Endodermal cell (in vitro differentiated cells): ENCODE results near the gene KCNAB3. TPM values are rescaled to one million over a fixed set of nuclear protein-coding genes. Genes with fewer than 3 reads are reported as not detected.

Experiments
- DNase-seq: peaks from one replicate; pipeline ENCODE4 v3.0.0-alpha.2; 2017
- H3K27ac ChIP-seq: 2 replicates; pipeline ENCODE4 v1.5.1; 2013; ENCODE audit warnings: mild to moderate bottlenecking, low read depth, low read length, moderate library complexity
- H3K27me3 ChIP-seq: 2 replicates; pipeline ENCODE4 v1.6.1; 2013; ENCODE audit warnings: mild to moderate bottlenecking, low read length, moderate library complexity; ENCODE audit not compliant: insufficient read depth, control insufficient read depth, poor library complexity, severe bottlenecking
- H3K36me3 ChIP-seq: 2 replicates; pipeline ENCODE4 v1.7.0; 2013; ENCODE audit warnings: mild to moderate bottlenecking, low read length, moderate library complexity; ENCODE audit not compliant: control insufficient read depth, insufficient read depth
- H3K4me1 ChIP-seq: one replicate; pipeline ENCODE4 v1.7.0; 2013; ENCODE audit warnings: low read length; ENCODE audit not compliant: control insufficient read depth, insufficient read depth
- H3K4me3 ChIP-seq: 2 replicates; pipeline ENCODE4 v1.5.1; 2013; ENCODE audit warnings: mild to moderate bottlenecking, low read length, moderate library complexity
- H3K9ac ChIP-seq: 2 replicates; pipeline ENCODE4 v1.6.1; 2013; ENCODE audit warnings: mild to moderate bottlenecking, low read length, moderate library complexity; ENCODE audit not compliant: poor library complexity, severe bottlenecking; ENCODE audit errors: extremely low read depth
- H3K9me3 ChIP-seq: 2 replicates; pipeline ENCODE4 v1.6.1; 2013; ENCODE audit warnings: mild to moderate bottlenecking, low read length, moderate library complexity; ENCODE audit not compliant: control insufficient read depth
- H3K27ac Mint-ChIP-seq: 2 replicates; pipeline ENCODE4 v1.8.0; 2020; ENCODE audit warnings: mixed read lengths
- H3K27me3 Mint-ChIP-seq: 2 replicates; pipeline ENCODE4 v1.8.0; 2021; ENCODE audit warnings: mild to moderate bottlenecking, mixed read lengths; ENCODE audit not compliant: insufficient read depth
- H3K36me3 Mint-ChIP-seq: 2 replicates; pipeline ENCODE4 v1.8.0; 2020; ENCODE audit warnings: low read depth, mixed read lengths
- H3K4me1 Mint-ChIP-seq: 2 replicates; pipeline ENCODE4 v1.8.0; 2020; ENCODE audit warnings: mixed read lengths
- H3K4me3 Mint-ChIP-seq: 2 replicates; pipeline ENCODE4 v1.8.0; 2020; ENCODE audit warnings: mild to moderate bottlenecking, moderate library complexity, mixed read lengths
- H3K9me3 Mint-ChIP-seq: 2 replicates; pipeline ENCODE4 v1.8.0; 2020; ENCODE audit warnings: mild to moderate bottlenecking, mixed read lengths
- CTCF ChIP-seq: fragments of 200-600 bp; sonication (generic); conservative IDR thresholded peaks from 2 replicates; pipeline ENCODE4 v1.5.0; 2021; ENCODE audit warnings: antibody characterized with exemption, mild to moderate bottlenecking
- WGBS, 2 experiments: methylation state at CpG; one replicate each; pipeline versions ENCODE4 v1.1.5 to v1.1.7; 2013; ENCODE audit warnings: missing lambda C conversion rate in 2 of 2, mixed read lengths in 1 of 2; ENCODE audit not compliant: insufficient coverage in 1 of 2, insufficient read length in 1 of 2; 5-methylcytosine and 5-hydroxymethylcytosine counted together
- total RNA-seq, 2 donors: library from RNA; stranded (reverse); fragmentation: NEBNext Ultra II Directional in 1 of 2; extraction: Animal tissue kit (Norgen Biotek cat#: 25700) in 1 of 2; gene quantifications; 2 replicates in 1 of 2; 3 replicates in 1 of 2; pipeline ENCODE4 v1.2.1, GENCODE V29; 2021

Gene KCNAB3
- total RNA-seq, 2 donors from 2014 or later = 4.0 to 6.5 TPM

GRCh38 chr17:7897773-7898172 lies 31.9 kb downstream of the KCNAB3 start:
- Histone ChIP-seq H3K9ac (no peak overlapping the region), H3K9me3 (no peaks in the 10 kb centered on the region), H3K27me3 (no peaks in the 10 kb centered on the region), H3K36me3 (peaks cover 60% of the 10 kb centered on the region), H3K4me1 (peaks cover 7% of the 10 kb centered on the region), H3K4me3 (no peak overlapping the region), H3K27ac (no peak overlapping the region)
- Mint-ChIP-seq H3K27me3 (no peaks in the 10 kb centered on the region), H3K27ac (no peak overlapping the region), H3K9me3 (no peaks in the 10 kb centered on the region), H3K36me3 (peaks cover 79% of the 10 kb centered on the region), H3K4me3 (no peak overlapping the region), H3K4me1 (peaks cover 7% of the 10 kb centered on the region)
- 81 to 84% methylated on average over 4 to 6 of the region's 6 CpGs for WGBS, 2 experiments
- peak; percentile 35 for DNase-seq
- peak; percentile 23 for TF ChIP-seq CTCF

DNA sequence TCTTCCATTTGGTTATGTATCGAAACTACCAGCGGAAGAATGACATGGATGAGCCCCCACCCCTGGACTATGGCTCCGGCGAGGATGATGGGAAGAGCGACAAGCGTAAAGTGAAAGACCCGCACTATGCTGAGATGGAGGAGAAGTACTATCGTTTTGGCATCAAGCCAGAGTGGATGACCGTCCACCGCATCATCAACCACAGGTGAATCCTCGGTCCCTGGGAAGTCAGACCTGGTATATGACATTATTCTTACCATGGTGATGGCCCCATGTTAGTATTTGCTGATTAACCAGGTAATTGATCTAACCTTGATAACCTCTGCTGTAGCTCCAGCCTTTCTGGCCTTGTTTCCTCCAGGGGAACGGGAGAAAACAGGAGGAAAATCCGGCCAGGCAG lies 32.6 kb downstream of the KCNAB3 start:
- no peaks in the 10 kb centered on the region for H3K27me3 ChIP-seq
- H3K4me1 ChIP-seq = peaks cover 6% of the 10 kb centered on the region
- H3K36me3 ChIP-seq = peaks cover 58% of the 10 kb centered on the region
- no peaks in the 10 kb centered on the region for H3K9me3 Mint-ChIP-seq
- H3K27ac ChIP-seq = no peak overlapping the region
- H3K4me3 Mint-ChIP-seq = no peak overlapping the region
- WGBS, 2 experiments = 94 to 97% methylated on average over 13 of the region's 13 CpGs
- H3K9ac ChIP-seq = no peak overlapping the region
- H3K4me3 ChIP-seq = no peak overlapping the region
- no peak overlapping the region for H3K27ac Mint-ChIP-seq
- H3K27me3 Mint-ChIP-seq = no peaks in the 10 kb centered on the region
- H3K4me1 Mint-ChIP-seq = peaks cover 3% of the 10 kb centered on the region
- H3K9me3 ChIP-seq = no peaks in the 10 kb centered on the region
- TF ChIP-seq CTCF = no peak
- peaks cover 75% of the 10 kb centered on the region for H3K36me3 Mint-ChIP-seq
- peak; percentile 28 for DNase-seq

DNA sequence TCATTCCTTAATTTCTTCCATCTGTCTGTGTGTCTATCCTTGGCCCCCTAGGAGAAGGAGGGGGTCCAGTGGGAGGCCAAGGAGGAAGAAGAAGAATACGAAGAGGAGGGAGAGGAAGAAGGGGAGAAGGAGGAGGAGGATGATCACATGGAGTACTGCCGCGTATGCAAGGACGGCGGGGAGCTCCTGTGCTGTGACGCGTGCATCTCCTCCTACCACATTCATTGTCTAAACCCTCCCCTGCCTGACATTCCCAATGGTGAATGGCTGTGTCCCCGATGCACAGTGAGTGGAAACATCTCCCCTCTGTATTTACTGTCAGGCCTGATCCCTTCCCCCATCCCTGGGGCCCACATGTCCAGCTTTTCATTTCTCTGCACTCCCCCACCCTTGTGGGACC lies 34.8 kb downstream of the KCNAB3 start:
- peaks cover 74% of the 10 kb centered on the region for H3K36me3 Mint-ChIP-seq
- no peak overlapping the region for H3K4me3 Mint-ChIP-seq

More for the DNA sequence above, 34.8 kb downstream of the KCNAB3 start:
- Histone ChIP-seq H3K27me3 (no peaks in the 10 kb centered on the region), H3K36me3 (peaks cover 58% of the 10 kb centered on the region), H3K9ac (no peak overlapping the region), H3K4me3 (no peak overlapping the region), H3K27ac (no peak overlapping the region), H3K9me3 (no peaks in the 10 kb centered on the region), H3K4me1 (peaks cover 6% of the 10 kb centered on the region)
- peak; percentile 20 for DNase-seq
- Mint-ChIP-seq H3K9me3 (no peaks in the 10 kb centered on the region), H3K4me1 (peaks cover 3% of the 10 kb centered on the region), H3K27ac (no peak overlapping the region), H3K27me3 (no peaks in the 10 kb centered on the region)
- WGBS, 2 experiments = 94 to 95% methylated on average over 4 to 8 of the region's 8 CpGs
- TF ChIP-seq CTCF = no peak
